H1 (cell line): ENCODE data around the gene KCNG3. TPM values are rescaled to one million over a fixed set of nuclear protein-coding genes. Genes with fewer than 3 reads are reported as not detected.

Source experiments
- CTCF ChIA-PET: fragments of 300-600 bp; sonication (Branson Sonifier 250); formaldehyde crosslinking; loops from one replicate; lab custom pipeline; 2021; ENCODE audit not compliant: partially characterized antibody; lab: Charles Lee
- POLR2A ChIA-PET: fragments of 300-600 bp; sonication (Branson Sonifier 250); formaldehyde crosslinking; loops from one replicate; lab custom pipeline; 2021; ENCODE audit warnings: inconsistent platforms; ENCODE audit not compliant: partially characterized antibody; lab: Charles Lee
- DNase-seq, 2 experiments: peaks; one replicate each; pipeline versions ENCODE4 v3.0.0 to v3.0.0-alpha.2; 2010 to 2022; ENCODE audit warnings: low spot score in 2 of 2, low read depth in 1 of 2, mixed read lengths in 1 of 2
- FAIRE-seq: peaks from 2 replicates; lab custom pipeline; 2011; peaks lifted over from hg19 to GRCh38; lab: Jason Lieb, UNC
- H2AFZ ChIP-seq: 2 replicates; pipeline ENCODE4 v1.8.1; 2012; ENCODE audit warnings: low read length, inconsistent platforms
- H2AK5ac ChIP-seq: 2 replicates; pipeline ENCODE4 v1.6.1; 2013; ENCODE audit warnings: low read depth, low read length
- H2BK120ac ChIP-seq: replicated peaks from 2 replicates; pipeline ENCODE3; 2013; ENCODE audit warnings: low read depth, low read length, inconsistent platforms
- H2BK12ac ChIP-seq: 2 replicates; pipeline ENCODE4 v1.6.1; 2013; ENCODE audit warnings: low read depth, low read length
- H2BK15ac ChIP-seq: 2 replicates; pipeline ENCODE4 v1.6.1; 2013; ENCODE audit warnings: low read length
- H2BK20ac ChIP-seq: 2 replicates; pipeline ENCODE4 v1.6.1; 2013; ENCODE audit warnings: low read length
- H2BK5ac ChIP-seq: 2 replicates; pipeline ENCODE4 v1.6.1; 2013; ENCODE audit warnings: low read depth, low read length
- H3K14ac ChIP-seq: 2 replicates; pipeline ENCODE4 v1.6.1; 2013; ENCODE audit warnings: inconsistent platforms; ENCODE audit not compliant: insufficient read length
- H3K18ac ChIP-seq: 2 replicates; pipeline ENCODE4 v1.6.1; 2013; ENCODE audit warnings: low read length; ENCODE audit errors: extremely low read depth
- H3K23ac ChIP-seq: 2 replicates; pipeline ENCODE4 v1.6.1; 2013; ENCODE audit warnings: inconsistent platforms; ENCODE audit not compliant: insufficient read length
- H3K23me2 ChIP-seq: 2 replicates; pipeline ENCODE4 v1.6.1; 2013; ENCODE audit warnings: low read depth, low read length
- H3K27ac ChIP-seq: 2 replicates; pipeline ENCODE4 v1.6.1; 2011; ENCODE audit warnings: low read depth, low read length, inconsistent platforms
- H3K27me3 ChIP-seq, 4 experiments: replicated peaks in 1 of 4; 1 replicate in 1 of 4; 2 replicates in 3 of 4; pipeline versions ENCODE4 v1.6.1 to v1.8.1; 2011 to 2013; ENCODE audit warnings: low read length in 3 of 4, mild to moderate bottlenecking in 3 of 4, inconsistent platforms in 2 of 4, mixed read lengths in 2 of 4, moderate library complexity in 1 of 4; ENCODE audit not compliant: control insufficient read depth in 3 of 4, insufficient read depth in 3 of 4; ENCODE audit errors: extremely low read depth in 1 of 4
- H3K36me3 ChIP-seq, 4 experiments: 2 replicates each; pipeline versions ENCODE4 v1.6.1 to v1.8.1; 2011 to 2013; ENCODE audit warnings: mild to moderate bottlenecking in 4 of 4, low read length in 3 of 4, moderate library complexity in 2 of 4, control low read depth in 1 of 4, inconsistent platforms in 1 of 4; ENCODE audit not compliant: insufficient read depth in 4 of 4, control insufficient read depth in 2 of 4
- H3K4ac ChIP-seq: replicated peaks from 2 replicates; pipeline ENCODE3; 2013; ENCODE audit warnings: low read length, low read depth, mixed read lengths, inconsistent platforms; ENCODE audit not compliant: insufficient read length
- H3K4me1 ChIP-seq, 4 experiments: replicated peaks in 1 of 4; 1 replicate in 1 of 4; 2 replicates in 3 of 4; pipeline versions ENCODE4 v1.6.1 to v1.8.1; 2011 to 2013; ENCODE audit warnings: low read length in 3 of 4, inconsistent platforms in 2 of 4, mixed read lengths in 1 of 4; ENCODE audit not compliant: insufficient read depth in 4 of 4, control insufficient read depth in 3 of 4
- H3K4me2 ChIP-seq, 2 experiments: 2 replicates each; pipeline versions ENCODE4 v1.6.1 to v1.8.1; 2011 to 2013; ENCODE audit warnings: low read depth in 2 of 2, low read length in 2 of 2, control low read depth in 1 of 2, inconsistent platforms in 1 of 2, mild to moderate bottlenecking in 1 of 2; ENCODE audit not compliant: insufficient read depth in 1 of 2
- H3K4me3 ChIP-seq, 4 experiments: fragments of 200-600, 300-600 bp in 1 of 4; sonication (generic), shearing (Covaris generic), sonication (Bioruptor Twin) in 1 of 4; 2 replicates each; pipeline versions ENCODE4 v1.5.1 to v1.8.1; 2011 to 2016; ENCODE audit warnings: low read length in 4 of 4, low read depth in 3 of 4, control low read depth in 2 of 4, inconsistent platforms in 2 of 4, mild to moderate bottlenecking in 2 of 4, mixed read lengths in 1 of 4, moderate library complexity in 1 of 4; ENCODE audit not compliant: insufficient read depth in 2 of 4; ENCODE audit errors: extremely low read depth in 1 of 4
- H3K56ac ChIP-seq: replicated peaks from 2 replicates; pipeline ENCODE3; 2013; ENCODE audit warnings: low read depth, mild to moderate bottlenecking, mixed read lengths, low read length, inconsistent platforms; ENCODE audit not compliant: insufficient read length
- H3K79me1 ChIP-seq: 2 replicates; pipeline ENCODE4 v1.6.1; 2013; ENCODE audit warnings: low read depth, low read length, control low read depth
- H3K79me2 ChIP-seq, 2 experiments: 2 replicates each; pipeline versions ENCODE4 v1.6.1 to v1.8.1; 2012 to 2013; ENCODE audit warnings: low read length in 2 of 2, mild to moderate bottlenecking in 2 of 2, inconsistent platforms in 1 of 2; ENCODE audit not compliant: insufficient read depth in 2 of 2, control insufficient read depth in 1 of 2
- H3K9ac ChIP-seq, 4 experiments: replicated peaks in 1 of 4; 1 replicate in 1 of 4; 2 replicates in 3 of 4; pipeline versions ENCODE4 v1.6.1 to v1.8.1; 2011 to 2013; ENCODE audit warnings: low read depth in 3 of 4, low read length in 3 of 4, control low read depth in 2 of 4, mild to moderate bottlenecking in 2 of 4, moderate library complexity in 2 of 4, inconsistent platforms in 1 of 4; ENCODE audit errors: extremely low read depth in 1 of 4
- H3K9me3 ChIP-seq, 2 experiments: 2 replicates each; pipeline versions ENCODE4 v1.6.1 to v1.8.1; 2012 to 2013; ENCODE audit warnings: mild to moderate bottlenecking in 2 of 2, moderate library complexity in 2 of 2, control low read depth in 1 of 2, inconsistent platforms in 1 of 2, low read depth in 1 of 2, low read length in 1 of 2, mixed read lengths in 1 of 2; ENCODE audit not compliant: insufficient read depth in 2 of 2
- H4K20me1 ChIP-seq, 2 experiments: replicated peaks in 1 of 2; 2 replicates each; pipeline versions ENCODE3 to v1.8.1; 2011 to 2013; ENCODE audit warnings: inconsistent platforms in 2 of 2, low read length in 2 of 2, mild to moderate bottlenecking in 1 of 2; ENCODE audit not compliant: insufficient read depth in 2 of 2, control insufficient read depth in 1 of 2
- H4K5ac ChIP-seq: 2 replicates; pipeline ENCODE4 v1.6.1; 2013; ENCODE audit warnings: low read length, low read depth, mixed read lengths, inconsistent platforms; ENCODE audit not compliant: insufficient read length
- H4K8ac ChIP-seq: 2 replicates; pipeline ENCODE4 v1.8.0; 2013; ENCODE audit warnings: mild to moderate bottlenecking, moderate library complexity, low read length, inconsistent platforms; ENCODE audit not compliant: insufficient read depth; ENCODE audit errors: extremely low read depth
- H4K91ac ChIP-seq: replicated peaks from 2 replicates; pipeline ENCODE3; 2013; ENCODE audit warnings: low read length, mixed read lengths, inconsistent platforms; ENCODE audit not compliant: insufficient read length
- CBX8 ChIP-seq: fragments of 300-800, 300-1000 bp; sonication (generic); IDR thresholded peaks from 2 replicates; pipeline ENCODE4 v1.7.1; 2016; ENCODE audit warnings: low read depth, low read length, borderline replicate concordance
- HDAC2 ChIP-seq, 2 experiments: fragments of 300-600 bp in 1 of 2; sonication (generic) in 1 of 2; IDR thresholded peaks; 2 replicates each; pipeline ENCODE4 v1.6.1; 2011 to 2012; ENCODE audit warnings: low read depth in 2 of 2, low read length in 2 of 2, mild to moderate bottlenecking in 2 of 2, moderate library complexity in 2 of 2, borderline replicate concordance in 1 of 2, inconsistent platforms in 1 of 2
- HDAC6 ChIP-seq: IDR thresholded peaks from one replicate; pipeline ENCODE4 v1.7.1; 2012; ENCODE audit warnings: low read depth, mild to moderate bottlenecking, inconsistent platforms, low read length, moderate library complexity
- KDM1A ChIP-seq: fragments of 200-600, 300-600 bp; sonication (generic); IDR thresholded peaks from 2 replicates; pipeline ENCODE4 v1.7.1; 2016; ENCODE audit warnings: mild to moderate bottlenecking, low read length, borderline replicate concordance
- NRF1 ChIP-seq: IDR thresholded peaks from 2 replicates; pipeline ENCODE4 v1.6.1; 2011; ENCODE audit warnings: mild to moderate bottlenecking, low read depth, low read length, improper control_type of control experiment
- SP1 ChIP-seq: IDR thresholded peaks from 2 replicates; pipeline ENCODE4 v1.6.1; 2011; ENCODE audit warnings: low read depth, low read length
- SP2 ChIP-seq: IDR thresholded peaks from 2 replicates; pipeline ENCODE4 v1.6.1; 2012; ENCODE audit warnings: mild to moderate bottlenecking, low read length, inconsistent platforms
- WGBS, 2 experiments: shearing (Covaris generic) in 1 of 2; methylation state at CpG; one replicate each; pipeline versions ENCODE4 v1.1.6 to v1.1.7; 2013 to 2015; ENCODE audit warnings: low lambda C conversion rate in 2 of 2, mixed read lengths in 2 of 2, inconsistent platforms in 1 of 2, low coverage in 1 of 2, missing lambda C conversion rate in 1 of 2; ENCODE audit not compliant: insufficient replicate concordance in 2 of 2, insufficient coverage in 1 of 2, insufficient read length in 1 of 2; ENCODE audit errors: extremely low coverage in 1 of 2, missing lambda C conversion rate in 1 of 2; 5-methylcytosine and 5-hydroxymethylcytosine counted together
- polyA plus RNA-seq, 7 experiments: library from polyadenylated mRNA; depleted of rRNA in 3 of 7; stranded (reverse) in 5 of 7; unstranded in 2 of 7; fragments of >200 nt in 5 of 7; fragments of 200-250 nt in 2 of 7; gene quantifications; 1 replicate in 5 of 7; 2 replicates in 1 of 7; 4 replicates in 1 of 7; pipeline versions ENCODE4 v1.2.1 to v1.2.3, GENCODE V29; 2011 to 2013; ENCODE audit warnings: missing spikeins in 2 of 7, mixed read lengths in 2 of 7
- total RNA-seq: library from RNA; stranded (reverse); fragmentation: NEBNext Ultra II Directional; extraction: Animal tissue kit (Norgen Biotek cat#: 25700); gene quantifications from 2 replicates; pipeline ENCODE4 v1.2.1, GENCODE V29; 2021

KCNG3 gene
- total and polyA plus RNA-seq, 2 of the 8 experiments (the other 6 are each of a cell fraction or from before 2014, with no cell fraction given): 8.1 to 21.3 TPM

- no peak overlapping the region for H2AK5ac ChIP-seq
- no peak overlapping the region for H3K14ac ChIP-seq
- TF ChIP-seq SP1: no peak
- TF ChIP-seq HDAC6: no peak
- TF ChIP-seq KDM1A: no peak
- no peak for TF ChIP-seq SP2
- TF ChIP-seq CBX8: no peak
- TF ChIP-seq HDAC2 (IDR thresholded peaks at IDR 0.05; ENCODE audit: borderline replicate concordance in 1 of 2, low read depth in 2 of 2, low read length in 2 of 2): no peak
- no peak for TF ChIP-seq NRF1
- no peaks in the 10 kb centered on the region for H4K20me1 ChIP-seq
- H3K23ac ChIP-seq: no peak overlapping the region
- H3K23me2 ChIP-seq: no peaks in the 10 kb centered on the region; the same call in 1 of the 2 replicates
- 0 out of 2 replicates have a peak overlapping the region, but pooled peaks have one; percentile 42 for H3K18ac ChIP-seq
- H2BK5ac ChIP-seq: no peak overlapping the region
- DNase-seq (no peak), FAIRE-seq (peak; percentile 13)
- H3K36me3 ChIP-seq: no peaks in the 10 kb centered on the region
- H3K4me3 ChIP-seq: no peak overlapping the region
- H3K56ac ChIP-seq: no peak overlapping the region
- no peak overlapping the region for H2AFZ ChIP-seq
- CTCF ChIA-PET: interaction anchor here (0.6 to 3.0 kb wide), 2 partner anchors 8 to 12 kb away, joined by 3 to 24 read pairs; no protein-coding TSS in a partner anchor
- H3K79me1 ChIP-seq: no peaks in the 10 kb centered on the region; the same call in 1 of the 2 replicates
- H3K27me3 ChIP-seq: no peaks in the 10 kb centered on the region
- no peak overlapping the region for H3K27ac ChIP-seq
- H4K91ac ChIP-seq: no peak overlapping the region
- H2BK20ac ChIP-seq: 0 out of 2 replicates have a peak overlapping the region, but pooled peaks have one; percentile 15
- POLR2A ChIA-PET: interaction anchor here (0.9 to 2.1 kb wide), 4 partner anchors 23 to 54 kb away, joined by 3 to 8 read pairs (median 3); no protein-coding TSS in a partner anchor
- no peak overlapping the region for H4K5ac ChIP-seq
- H3K9me3 ChIP-seq: no peaks in the 10 kb centered on the region
- H4K8ac ChIP-seq: no peak overlapping the region
- H2BK15ac ChIP-seq: peak overlapping the region; percentile 61; the same call in 1 of the 2 replicates
- no peak overlapping the region; a peak in 1 of 4 replicates for H3K4me2 ChIP-seq
- H3K79me2 ChIP-seq: no peaks in the 10 kb centered on the region
- H3K4ac ChIP-seq: no peak overlapping the region
- H3K9ac ChIP-seq: no peak overlapping the region
- WGBS, 2 experiments: 57% methylated on average over 2 of the region's 2 CpGs; no CpG with 5 or more reads in 1 of the 2 experiments
- H2BK120ac ChIP-seq: no peak overlapping the region
- peaks cover 0 to 7% (median 5%) of the 10 kb centered on the region in 4 experiments; a peak in 5 of 7 replicates for H3K4me1 ChIP-seq
- H2BK12ac ChIP-seq: peak overlapping the region; percentile 61; the same call in 1 of the 2 replicates
These were observed 28.3 kb upstream of the KCNG3 start for GRCh38 chr2:42522035-42522434.
